Smooth muscle cell of the brain vasculature (primary cell): Measurements from ENCODE around the gene FBXL2.

Experiments used
- DNase-seq: peaks from one replicate; pipeline ENCODE4 v3.0.0-alpha.2; 2012; ENCODE audit warnings: low read depth, low spot score

The FBXL2 gene

GRCh38 chr3:33277193-33277882 is at the start of gene FBXL2:
Gene FBXL2 (plus strand): TSS chr3:33277442. CDS start chr3:33277513, 71 bp downstream.
- no peak for DNase-seq

GRCh38 chr3:33229066-33229465 is 48.2 kb upstream of the FBXL2 start:
- DNase-seq = no peak

- DNase-seq = no peak
Measured at GRCh38 chr3:33229947-33230346, 47.3 kb upstream of the FBXL2 start.

- DNase-seq = no peak
Measured at GRCh38 chr3:33231756-33232465, 45.3 kb upstream of the FBXL2 start.

GRCh38 chr3:33233884-33234283 is 43.4 kb upstream of the FBXL2 start:
- no peak for DNase-seq

- DNase-seq = no peak
Measured at GRCh38 chr3:33236005-33236404, 41.2 kb upstream of the FBXL2 start.

GRCh38 chr3:33237439-33237838 is 39.8 kb upstream of the FBXL2 start:
- no peak for DNase-seq

GRCh38 chr3:33238923-33239322 is 38.3 kb upstream of the FBXL2 start:
- DNase-seq = no peak

- DNase-seq = no peak
Measured at GRCh38 chr3:33240261-33240660, 37.0 kb upstream of the FBXL2 start.

GRCh38 chr3:33246786-33247185 is 30.5 kb upstream of the FBXL2 start:
- no peak for DNase-seq

GRCh38 chr3:33250712-33251111 is 26.5 kb upstream of the FBXL2 start:
- DNase-seq = no peak

GRCh38 chr3:33256249-33256648 is 21.0 kb upstream of the FBXL2 start:
- no peak for DNase-seq

GRCh38 chr3:33260104-33260503 is 17.1 kb upstream of the FBXL2 start:
- DNase-seq = no peak

GRCh38 chr3:33269385-33269784 is 7.9 kb upstream of the FBXL2 start:
- DNase-seq = no peak

GRCh38 chr3:33271324-33271723 is 5.9 kb upstream of the FBXL2 start:
- DNase-seq = no peak

GRCh38 chr3:33273628-33274027 is 3.6 kb upstream of the FBXL2 start:
- DNase-seq = no peak

GRCh38 chr3:33278163-33278562 is 921 bp downstream of the FBXL2 start:
- no peak for DNase-seq

GRCh38 chr3:33287672-33288282 is 10.5 kb downstream of the FBXL2 start:
- DNase-seq = no peak

- no peak for DNase-seq
Measured at GRCh38 chr3:33299395-33300081, 22.3 kb downstream of the FBXL2 start.

GRCh38 chr3:33312361-33312760 is 35.1 kb downstream of the FBXL2 start:
- DNase-seq = no peak

- DNase-seq = peak; percentile 41
Measured at GRCh38 chr3:33313331-33313730, 36.1 kb downstream of the FBXL2 start.

GRCh38 chr3:33314993-33315392 is 37.8 kb downstream of the FBXL2 start:
- no peak for DNase-seq
